Prostate gland (tissue), 2 donors: ENCODE results near the gene WRNIP1.

Experiments
- CTCF ChIP-seq, 4 experiments: fragments of 200-600 bp in 2 of 4; fragments of 450-650 bp in 2 of 4; sonication (generic) in 2 of 4; IDR thresholded peaks; 1 replicate in 3 of 4; 2 replicates in 1 of 4; pipeline ENCODE4 v1.5.1; 2016 to 2019; ENCODE audit warnings: antibody characterized with exemption in 4 of 4, mild to moderate bottlenecking in 2 of 4, moderate library complexity in 2 of 4
- POLR2A ChIP-seq: fragments of 450-650 bp; IDR thresholded peaks from one replicate; pipeline ENCODE4 v1.6.1; 2016; ENCODE audit warnings: antibody characterized with exemption, mild to moderate bottlenecking
- POLR2AphosphoS5 ChIP-seq: sonication (generic); formaldehyde crosslinking; IDR thresholded peaks from one replicate; pipeline ENCODE4 v1.6.1; 2017; ENCODE audit warnings: antibody characterized with exemption

DNA sequence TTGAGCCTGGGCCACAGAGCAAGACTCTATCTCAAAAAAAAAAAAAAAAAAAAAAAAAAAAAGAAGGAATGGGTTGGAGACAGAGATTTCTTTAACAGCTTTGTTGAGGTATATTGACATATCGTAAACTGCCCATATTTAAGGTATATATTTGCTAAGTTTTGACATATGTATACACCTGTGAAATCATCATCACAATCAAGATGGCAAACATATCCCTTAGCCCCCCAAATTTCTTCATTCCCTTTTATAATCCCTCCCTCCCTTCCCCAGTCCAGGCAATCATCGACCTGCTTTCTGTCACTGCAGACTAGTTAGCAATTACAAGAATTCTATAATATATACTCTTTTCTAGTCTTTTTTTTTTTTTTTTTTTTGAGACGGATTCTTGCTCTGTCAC is 47.5 kb downstream of the WRNIP1 start:
- TF ChIP-seq POLR2A, result no peak
- TF ChIP-seq CTCF (IDR thresholded peaks at IDR 0.05), result no peak
- no peak for TF ChIP-seq POLR2AphosphoS5
